Muscle of leg (tissue), 11 donors: ENCODE data around the gene USP12. TPM values are rescaled to one million over a fixed set of nuclear protein-coding genes. Genes with fewer than 3 reads are reported as not detected.
A peak's percentile ranks its signal among the peaks of the same experiment; 100 is the strongest.

ENCODE experiments used
- DNase-seq: peaks from one replicate; pipeline ENCODE4 v3.0.0; 2013
- H3K27ac ChIP-seq: one replicate; pipeline ENCODE4 v1.5.1; 2013; ENCODE audit warnings: mild to moderate bottlenecking, low read length, control low read depth
- H3K27me3 ChIP-seq: one replicate; pipeline ENCODE4 v1.6.1; 2013; ENCODE audit warnings: low read length; ENCODE audit not compliant: control insufficient read depth, insufficient read depth
- H3K36me3 ChIP-seq: one replicate; pipeline ENCODE4 v1.6.1; 2013; ENCODE audit warnings: low read length; ENCODE audit not compliant: control insufficient read depth, insufficient read depth
- H3K4me1 ChIP-seq: one replicate; pipeline ENCODE4 v1.6.1; 2013; ENCODE audit warnings: low read length; ENCODE audit not compliant: control insufficient read depth, insufficient read depth
- H3K4me3 ChIP-seq: one replicate; pipeline ENCODE4 v1.5.1; 2013; ENCODE audit warnings: low read length, control low read depth
- H3K9me3 ChIP-seq: replicated peaks from 2 replicates; pipeline ENCODE4 v1.6.1; 2013; ENCODE audit warnings: low read depth, low read length; ENCODE audit not compliant: control insufficient read depth
- WGBS: methylation state at CpG from one replicate; pipeline ENCODE4 v1.1.5; 2013; ENCODE audit warnings: missing lambda C conversion rate; ENCODE audit not compliant: insufficient coverage; 5-methylcytosine and 5-hydroxymethylcytosine counted together
- polyA plus RNA-seq, 8 donors: library from polyadenylated mRNA; unstranded; fragments of 120-200 nt; gene quantifications; one replicate each; pipeline versions ENCODE4 v1.2.1 to v1.2.3, GENCODE V29; 2013; ENCODE audit warnings: inconsistent platforms in 1 of 8, low replicate concordance in 1 of 8; ENCODE audit not compliant: insufficient read length in 8 of 8, insufficient read depth in 1 of 8
- total RNA-seq: library from RNA; stranded (reverse); fragments of 120-200 nt; gene quantifications from one replicate; pipeline ENCODE4 v1.2.4, GENCODE V29; 2013

The USP12 gene
- total and polyA plus RNA-seq, 9 donors, result 17.6 to 24.4 (median 20.9) TPM

DNA sequence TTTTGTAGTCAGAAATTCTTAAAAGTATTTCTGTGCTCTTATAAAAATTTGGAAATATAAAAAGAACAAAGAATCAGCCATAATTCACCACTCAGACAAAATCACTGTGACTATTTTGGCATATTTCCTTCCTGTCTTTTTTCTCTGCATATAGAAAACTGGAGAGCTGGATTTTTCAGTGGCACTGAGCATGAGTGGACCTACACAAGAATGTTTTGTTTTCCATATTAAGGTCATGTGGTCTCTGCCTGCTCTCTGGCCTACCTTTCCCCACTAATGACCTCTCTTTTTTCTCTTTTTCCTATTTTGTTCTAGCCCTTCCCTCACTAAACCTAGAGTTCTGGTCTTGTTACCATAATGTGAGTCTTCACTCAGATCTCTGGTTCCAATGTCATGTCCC lies 17.6 kb upstream of the USP12 start:
- Histone ChIP-seq H3K36me3 (no peaks in the 10 kb centered on the region), H3K27ac (no peak overlapping the region), H3K27me3 (no peaks in the 10 kb centered on the region), H3K4me3 (no peak overlapping the region), H3K9me3 (no peaks in the 10 kb centered on the region), H3K4me1 (no peaks in the 10 kb centered on the region)
- DNase-seq, result no peak

DNA sequence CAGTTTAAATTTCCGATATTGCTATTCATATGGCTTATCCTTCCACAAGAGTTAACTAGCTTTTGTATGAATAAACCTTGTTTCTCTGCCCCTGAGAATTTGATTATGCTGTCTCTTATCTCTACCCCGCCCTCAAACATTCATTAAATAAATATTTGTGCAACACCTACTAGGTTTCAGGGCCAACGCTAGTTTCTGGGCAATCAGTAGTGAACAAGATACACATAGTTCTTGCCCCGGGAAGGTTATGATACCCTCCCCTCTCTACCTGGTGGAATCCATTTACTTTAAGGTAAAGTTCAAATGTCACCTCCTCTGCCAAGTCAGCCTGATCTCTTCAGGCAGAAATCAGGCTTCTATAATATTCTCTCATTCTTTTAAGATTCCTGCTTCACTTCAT lies 16.6 kb upstream of the USP12 start:
- Histone ChIP-seq H3K27ac (no peak overlapping the region), H3K9me3 (no peaks in the 10 kb centered on the region), H3K4me1 (no peaks in the 10 kb centered on the region), H3K27me3 (no peaks in the 10 kb centered on the region), H3K4me3 (no peak overlapping the region), H3K36me3 (no peaks in the 10 kb centered on the region)
- no CpG with 5 or more reads among the region's 4 CpGs for WGBS
- DNase-seq, result no peak

DNA sequence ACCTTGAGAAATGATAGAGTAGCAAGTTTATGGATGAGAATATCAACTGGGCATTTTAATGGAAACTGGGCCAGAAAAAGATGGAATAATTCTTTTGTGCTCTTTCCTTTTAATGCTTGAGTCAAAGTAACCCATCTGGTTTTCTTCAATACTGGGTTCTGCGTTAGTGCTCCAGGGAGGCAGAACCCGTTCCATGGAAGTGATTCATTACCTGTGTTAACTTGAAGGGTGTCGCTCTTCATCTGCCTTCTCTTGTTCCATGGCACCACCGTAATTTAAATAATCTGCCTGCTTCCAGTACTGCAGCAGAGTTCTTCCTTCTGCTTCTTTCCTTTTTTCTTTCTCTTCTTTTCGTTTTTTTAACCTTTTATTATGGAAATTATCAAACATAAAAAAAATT lies 14.7 kb upstream of the USP12 start:
- H3K27ac ChIP-seq, result no peak overlapping the region
- H3K4me1 ChIP-seq, result peaks cover 5% of the 10 kb centered on the region
- no peak overlapping the region for H3K4me3 ChIP-seq
- H3K27me3 ChIP-seq, result no peaks in the 10 kb centered on the region
- DNase-seq, result no peak
- H3K9me3 ChIP-seq, result no peaks in the 10 kb centered on the region
- 37% methylated on average over 2 of the region's 5 CpGs for WGBS
- no peaks in the 10 kb centered on the region for H3K36me3 ChIP-seq

DNA sequence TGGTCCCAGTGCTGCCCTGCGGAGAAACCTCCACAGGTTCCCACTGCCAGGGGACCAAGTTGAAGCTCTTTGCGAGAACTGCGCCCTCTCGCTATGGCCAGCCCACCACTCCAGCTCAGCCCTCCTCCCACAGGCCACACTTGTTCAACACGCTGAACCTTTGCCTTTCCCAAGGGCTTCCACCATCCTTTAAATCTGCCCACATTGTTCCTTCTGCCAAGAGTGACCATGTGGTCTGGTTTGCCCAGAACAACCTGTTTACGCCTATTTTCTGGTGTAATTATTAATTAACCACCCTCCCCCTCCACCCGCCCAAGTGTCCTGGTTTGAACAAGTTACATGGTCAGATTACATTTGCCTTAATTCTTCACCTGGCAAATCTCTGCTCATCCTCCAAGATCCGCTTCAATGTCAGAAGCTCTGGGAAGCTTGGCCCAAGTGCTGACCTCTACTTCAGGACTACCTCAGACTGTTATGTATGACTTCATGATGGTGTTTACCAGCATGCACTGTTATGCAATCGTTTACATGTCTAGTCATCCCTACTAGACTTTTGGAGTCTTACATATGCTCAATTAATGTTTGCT lies 12.0 kb upstream of the USP12 start:
- H3K27me3 ChIP-seq, result no peaks in the 10 kb centered on the region
- no peak overlapping the region for H3K27ac ChIP-seq

DNA sequence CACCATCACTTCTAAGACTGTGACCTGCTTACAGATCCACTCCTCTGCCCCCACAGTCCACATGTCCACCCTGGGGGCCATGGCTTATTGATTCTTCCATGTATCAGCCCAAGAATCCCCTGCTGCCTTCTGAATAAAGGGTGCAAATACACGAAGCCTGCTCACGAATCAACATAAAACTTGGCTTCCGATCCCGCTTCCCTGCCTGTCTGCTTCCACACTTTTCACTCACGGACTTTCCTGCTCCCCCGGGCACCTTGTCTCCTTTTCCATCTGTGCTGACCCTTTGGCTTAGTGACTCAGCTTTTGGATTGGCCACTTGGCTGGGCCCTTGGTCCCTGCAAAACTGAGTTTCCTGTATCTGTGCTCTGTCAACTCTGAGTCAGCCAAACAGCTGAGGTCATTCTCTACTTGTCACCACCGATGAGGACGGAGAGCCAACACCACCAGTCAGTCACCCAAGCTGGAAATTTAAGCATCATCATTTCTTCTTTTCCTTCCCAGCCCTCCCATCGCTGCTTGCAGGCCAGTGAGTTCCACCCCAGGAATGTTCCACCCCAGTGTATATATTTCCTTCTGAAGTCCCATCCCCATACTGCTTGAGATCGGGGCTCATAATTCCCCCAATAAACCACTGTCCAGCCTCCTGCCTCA lies 11.4 kb upstream of the USP12 start:
- Histone ChIP-seq H3K27me3 (no peaks in the 10 kb centered on the region), H3K4me1 (peaks cover 5% of the 10 kb centered on the region), H3K36me3 (no peaks in the 10 kb centered on the region), H3K4me3 (no peak overlapping the region), H3K27ac (no peak overlapping the region), H3K9me3 (no peaks in the 10 kb centered on the region)
- 13% methylated on average over 10 of the region's 10 CpGs for WGBS
- peak; percentile 74 for DNase-seq

More for the DNA sequence above, 12.0 kb upstream of the USP12 start:
- Histone ChIP-seq H3K4me1 (peaks cover 5% of the 10 kb centered on the region), H3K36me3 (no peaks in the 10 kb centered on the region), H3K9me3 (no peaks in the 10 kb centered on the region), H3K4me3 (no peak overlapping the region)
- 83% methylated on average over 8 of the region's 9 CpGs for WGBS
- DNase-seq, result no peak

DNA sequence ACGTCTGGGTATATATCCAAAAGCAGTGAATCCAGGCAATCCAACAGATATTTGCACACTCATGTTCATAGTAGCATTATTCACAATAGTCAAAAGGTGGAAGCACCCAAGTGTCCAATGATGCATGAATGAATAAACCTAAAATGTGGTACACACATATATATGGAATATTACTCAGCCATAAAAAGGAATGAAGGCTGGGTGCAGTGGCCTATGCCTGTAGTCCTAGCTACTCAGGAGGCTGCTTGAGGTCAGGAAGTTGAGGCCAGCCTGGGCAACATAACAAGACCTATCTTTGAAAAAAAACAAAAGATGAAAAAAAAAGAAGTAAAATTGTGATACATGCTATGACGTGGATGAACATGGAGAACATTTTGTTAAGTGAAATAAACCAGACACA lies 10.4 kb upstream of the USP12 start:
- H3K4me1 ChIP-seq, result peaks cover 5% of the 10 kb centered on the region
- no peak for DNase-seq
- WGBS, result no CpG with 5 or more reads among the region's 2 CpGs
- no peak overlapping the region for H3K4me3 ChIP-seq
- H3K27me3 ChIP-seq, result no peaks in the 10 kb centered on the region
- H3K27ac ChIP-seq, result no peak overlapping the region
- H3K9me3 ChIP-seq, result no peaks in the 10 kb centered on the region
- H3K36me3 ChIP-seq, result no peaks in the 10 kb centered on the region

DNA sequence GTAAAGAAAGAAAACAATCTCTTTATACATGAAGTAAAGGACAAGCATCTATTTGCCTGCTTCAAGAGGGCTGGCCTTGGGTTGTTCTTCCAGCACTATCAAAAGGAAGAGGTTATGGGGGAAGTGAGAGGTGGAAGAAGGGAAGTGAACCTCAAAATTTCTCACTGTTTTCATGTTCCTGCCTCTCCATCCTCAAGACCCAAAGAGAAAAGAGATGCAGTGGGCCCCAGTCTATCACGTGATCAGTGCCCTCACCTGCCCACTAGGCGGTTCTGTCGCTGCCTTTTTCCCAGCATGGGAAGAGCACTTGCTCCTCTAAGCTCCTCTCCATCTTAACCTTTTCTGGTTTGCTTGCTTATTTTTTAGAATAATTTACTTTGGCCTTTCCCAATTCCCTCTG lies 6.2 kb upstream of the USP12 start:
- WGBS, result no CpG with 5 or more reads among the region's 3 CpGs
- H3K4me3 ChIP-seq, result no peak overlapping the region
- no peaks in the 10 kb centered on the region for H3K36me3 ChIP-seq
- peaks cover 5% of the 10 kb centered on the region for H3K4me1 ChIP-seq
- no peaks in the 10 kb centered on the region for H3K27me3 ChIP-seq
- DNase-seq, result no peak
- H3K9me3 ChIP-seq, result no peaks in the 10 kb centered on the region
- H3K27ac ChIP-seq, result no peak overlapping the region

DNA sequence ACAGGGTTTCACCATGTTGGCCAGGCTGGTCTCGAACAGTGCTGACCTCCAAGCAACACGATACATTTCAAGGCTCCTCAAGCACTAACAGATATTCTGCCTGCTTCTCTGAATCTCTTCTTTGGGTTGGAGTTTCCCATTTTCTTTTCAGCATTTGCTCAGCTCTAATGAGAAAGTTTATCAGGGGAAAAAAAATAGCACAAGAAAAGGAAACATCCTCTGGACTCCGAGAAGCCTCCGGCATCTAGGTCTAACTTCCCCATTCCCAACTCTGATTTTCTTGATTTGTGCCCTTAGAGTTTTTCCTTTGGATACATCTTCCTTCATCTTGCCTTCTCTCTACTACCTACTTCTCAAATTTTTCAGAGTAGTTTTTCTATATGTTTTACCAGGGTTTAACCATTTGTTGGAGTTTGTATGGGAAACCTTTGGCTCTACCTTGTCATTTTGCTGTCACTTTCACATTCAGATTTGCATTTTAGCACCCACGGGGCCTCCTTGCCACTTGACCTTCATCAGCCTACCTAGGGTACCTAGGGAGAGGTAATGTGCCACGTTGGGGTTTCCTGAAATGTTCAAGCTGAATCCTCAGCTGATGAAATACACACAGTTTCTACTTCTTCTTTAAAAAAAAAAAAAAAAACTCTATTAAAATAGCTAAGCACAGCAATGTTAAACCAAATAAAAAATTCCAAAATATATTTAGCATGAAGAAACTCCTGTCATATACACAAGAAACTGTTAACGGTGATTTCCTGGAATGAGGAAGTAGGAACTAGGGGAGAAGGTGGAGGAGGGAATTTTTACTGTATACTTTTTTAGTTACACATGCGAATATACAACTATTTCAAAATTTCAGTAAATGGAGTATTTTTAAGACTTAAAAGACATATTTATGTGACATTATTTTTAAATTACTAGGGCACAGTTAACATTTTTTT lies 5.1 kb upstream of the USP12 start:
- Histone ChIP-seq H3K4me3 (no peak overlapping the region), H3K27me3 (no peaks in the 10 kb centered on the region), H3K36me3 (no peaks in the 10 kb centered on the region), H3K27ac (no peak overlapping the region), H3K4me1 (peaks cover 6% of the 10 kb centered on the region), H3K9me3 (no peaks in the 10 kb centered on the region)
- no peak for DNase-seq
- no CpG with 5 or more reads among the region's 8 CpGs for WGBS

DNA sequence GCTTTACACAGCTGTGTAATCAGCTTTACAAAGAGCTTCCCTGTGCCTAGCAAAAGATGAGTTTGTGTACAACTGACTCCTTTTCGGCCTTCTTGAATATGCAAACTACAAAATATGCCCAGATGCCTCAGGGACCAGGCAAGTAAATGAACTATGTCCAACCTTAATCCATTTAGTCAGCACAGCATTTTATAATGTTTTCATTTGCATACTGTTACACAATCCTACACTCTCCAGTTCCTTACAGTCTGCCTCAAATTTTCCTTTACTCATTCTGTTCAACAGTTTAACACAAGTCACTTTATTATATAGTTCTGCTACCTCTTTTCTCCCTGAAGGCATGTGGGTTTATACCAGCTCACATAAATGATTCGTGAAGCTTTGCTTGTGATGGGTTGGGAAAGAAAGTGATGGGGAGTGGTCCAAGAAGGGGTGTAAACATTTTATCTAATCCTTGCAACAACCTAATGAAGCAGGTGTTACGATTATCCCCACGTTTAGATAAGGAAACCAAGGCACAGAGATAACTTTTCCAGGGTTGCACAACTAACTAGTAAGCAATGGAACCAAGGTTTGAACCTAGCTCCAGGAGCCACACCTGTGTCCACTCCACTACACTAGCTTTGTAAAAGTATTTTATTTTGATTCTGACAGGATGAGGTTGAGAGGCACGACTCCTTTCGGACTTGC lies 3.3 kb upstream of the USP12 start:
- Histone ChIP-seq H3K9me3 (no peaks in the 10 kb centered on the region), H3K4me3 (no peak overlapping the region), H3K27ac (no peak overlapping the region), H3K27me3 (no peaks in the 10 kb centered on the region), H3K4me1 (peaks cover 10% of the 10 kb centered on the region), H3K36me3 (no peaks in the 10 kb centered on the region)
- 60% methylated on average over 1 of the region's 6 CpGs for WGBS
- DNase-seq, result no peak

DNA sequence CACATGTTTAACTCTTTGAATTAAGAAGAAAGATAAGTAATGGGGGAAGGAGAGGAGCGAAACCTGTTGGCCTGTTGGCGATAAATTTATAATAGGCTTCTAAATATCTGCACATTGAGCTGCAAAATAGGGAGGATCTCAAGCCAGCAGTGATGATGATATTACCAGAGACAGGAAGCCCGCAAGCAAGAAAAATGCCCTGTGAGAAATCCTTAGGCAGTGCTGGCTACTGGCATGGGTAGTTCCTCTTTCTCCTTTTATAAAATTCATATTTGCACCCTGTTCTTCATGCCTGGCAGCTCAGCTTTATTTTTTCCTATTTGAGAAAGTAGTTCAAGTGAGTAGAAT lies 858 bp upstream of the USP12 start:
- DNase-seq, result peak; percentile 68
- no peaks in the 10 kb centered on the region for H3K27me3 ChIP-seq
- peaks cover 18% of the 10 kb centered on the region for H3K4me1 ChIP-seq
- peak overlapping the region; percentile 92 for H3K27ac ChIP-seq
- H3K36me3 ChIP-seq, result no peaks in the 10 kb centered on the region
- 33% methylated on average over 1 of the region's 3 CpGs for WGBS
- H3K9me3 ChIP-seq, result no peaks in the 10 kb centered on the region
- H3K4me3 ChIP-seq, result peak overlapping the region; percentile 75
